Fibroblast of peridontal ligament (primary cell): ENCODE measurements around the gene GRM4.

Experiments used
- DNase-seq: peaks from one replicate; pipeline ENCODE4 v3.0.0-alpha.2; 2010; ENCODE audit errors: extremely low read depth

GRM4 gene

DNA sequence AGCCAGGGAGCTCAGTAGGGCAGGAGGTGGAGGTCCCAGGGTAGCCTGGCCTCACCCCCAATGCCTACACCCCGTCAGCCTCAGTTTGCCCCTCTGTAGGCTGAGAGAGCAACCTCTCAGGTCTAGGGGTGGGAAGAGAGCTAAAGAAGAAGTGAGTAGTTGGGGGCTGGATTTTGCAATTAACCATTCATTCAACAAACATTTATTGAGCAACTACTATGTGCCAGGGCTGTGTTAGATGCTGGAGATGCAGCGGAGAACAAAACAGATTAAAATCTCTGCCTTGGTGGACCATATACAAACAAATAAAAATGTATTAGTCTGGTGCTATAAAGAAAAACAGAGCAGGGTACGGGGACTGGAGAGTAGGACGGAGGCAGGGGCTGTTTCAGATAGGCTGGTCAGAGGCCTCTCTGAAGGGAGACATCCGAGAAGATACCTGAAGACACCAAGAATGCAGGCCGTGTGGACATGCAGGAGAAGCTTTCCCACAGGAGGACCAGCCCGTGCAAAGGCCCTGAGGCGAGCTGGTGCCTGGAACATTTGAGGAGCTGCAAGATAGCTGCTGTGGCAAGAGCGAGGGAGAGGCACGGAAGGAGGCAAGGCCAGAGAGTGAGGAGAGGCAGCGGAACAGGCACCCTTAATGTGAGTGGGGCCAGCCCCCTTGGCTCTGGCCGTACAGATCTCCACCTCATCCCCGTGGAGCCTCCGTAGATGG, 60.3 kb downstream of the GRM4 start:
- no peak for DNase-seq

DNA sequence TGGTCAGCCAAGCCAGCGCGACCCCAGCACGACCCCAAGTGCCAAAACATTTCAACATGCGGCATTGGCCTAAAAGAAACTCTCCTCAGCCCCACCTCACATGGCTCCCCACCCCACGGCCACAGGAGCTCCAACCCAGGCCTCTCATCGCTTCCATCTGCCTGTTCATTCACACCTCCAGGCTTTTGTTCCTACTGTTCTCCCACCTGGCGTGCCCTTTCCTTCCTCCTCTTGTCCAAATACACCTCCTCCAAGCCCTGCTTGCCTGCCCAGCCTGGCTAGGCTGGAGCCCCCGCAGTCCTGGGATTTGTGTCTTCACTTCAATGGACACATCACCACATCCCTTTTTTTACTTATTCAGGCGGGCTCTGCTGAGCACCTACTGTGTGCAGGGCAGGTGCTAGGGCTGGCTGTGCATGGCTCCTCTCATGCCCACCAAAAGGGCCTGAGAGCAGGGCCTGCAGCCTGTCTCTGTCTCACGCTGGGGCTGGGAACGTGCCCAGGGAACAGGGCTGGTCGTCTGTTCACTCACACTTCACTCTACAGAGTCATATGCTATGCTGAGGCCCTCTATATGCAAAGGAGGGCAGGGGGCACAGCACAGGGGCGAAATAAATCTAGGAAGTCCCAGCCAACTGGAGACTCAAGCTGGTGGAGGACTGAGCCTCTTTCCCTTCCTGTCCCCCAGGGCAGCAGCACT, 61.1 kb downstream of the GRM4 start:
- DNase-seq = no peak

DNA sequence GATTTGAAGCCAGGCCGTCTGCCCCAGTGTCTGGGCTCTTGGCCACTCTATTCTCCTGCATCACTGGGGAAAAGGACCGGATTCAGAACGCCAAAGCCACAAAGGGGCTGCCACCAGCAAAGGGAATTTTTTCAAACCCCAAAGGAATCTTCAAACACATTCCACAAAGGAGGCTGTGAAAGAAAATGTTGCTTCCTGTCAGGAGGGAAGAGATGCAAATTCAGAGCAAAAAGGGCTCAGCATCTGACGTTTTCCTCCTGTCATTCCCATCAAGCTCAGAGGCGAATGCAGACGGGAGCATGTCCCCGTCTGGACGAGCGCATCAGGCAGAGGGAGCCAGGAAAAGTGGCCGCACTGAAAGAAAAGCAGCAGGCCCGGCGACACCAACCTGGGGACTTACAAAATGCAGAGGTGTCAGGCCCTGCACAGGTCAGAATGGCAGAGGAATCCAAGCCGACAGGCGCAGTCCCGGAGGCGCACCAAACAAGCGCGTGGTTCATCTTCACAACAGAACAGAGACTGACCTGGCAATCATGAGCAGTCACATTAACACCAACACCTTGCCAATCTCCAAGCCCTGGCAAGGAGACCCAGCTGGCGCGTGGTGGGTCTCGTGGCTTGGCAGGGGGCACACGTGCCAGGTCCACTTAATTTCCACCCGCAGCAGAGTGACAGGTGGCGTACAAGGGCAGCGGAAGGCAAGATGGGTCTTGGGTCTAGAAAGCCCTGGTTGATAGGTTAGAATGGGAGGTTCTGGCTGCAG, 62.8 kb downstream of the GRM4 start:
- no peak for DNase-seq

DNA sequence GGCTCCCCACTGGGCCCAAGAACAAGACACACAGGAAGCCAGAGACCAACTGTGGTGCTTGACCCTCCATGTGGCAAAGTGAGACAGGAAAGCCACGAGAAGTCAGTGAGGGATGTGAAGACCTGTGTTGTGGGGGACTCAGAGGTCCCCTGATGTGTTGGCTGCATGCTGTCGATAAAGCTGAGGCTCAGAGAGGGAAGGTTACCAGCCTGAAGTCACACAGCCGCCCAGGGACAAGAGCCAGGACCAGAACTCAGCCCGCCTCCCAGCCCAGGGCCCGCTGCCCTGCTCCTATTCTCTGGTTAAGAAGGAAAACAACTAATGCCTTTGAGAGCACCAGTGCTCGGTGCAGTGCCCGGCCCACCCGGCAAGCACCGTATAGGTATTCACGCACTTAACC, 63.5 kb downstream of the GRM4 start:
- no peak for DNase-seq

DNA sequence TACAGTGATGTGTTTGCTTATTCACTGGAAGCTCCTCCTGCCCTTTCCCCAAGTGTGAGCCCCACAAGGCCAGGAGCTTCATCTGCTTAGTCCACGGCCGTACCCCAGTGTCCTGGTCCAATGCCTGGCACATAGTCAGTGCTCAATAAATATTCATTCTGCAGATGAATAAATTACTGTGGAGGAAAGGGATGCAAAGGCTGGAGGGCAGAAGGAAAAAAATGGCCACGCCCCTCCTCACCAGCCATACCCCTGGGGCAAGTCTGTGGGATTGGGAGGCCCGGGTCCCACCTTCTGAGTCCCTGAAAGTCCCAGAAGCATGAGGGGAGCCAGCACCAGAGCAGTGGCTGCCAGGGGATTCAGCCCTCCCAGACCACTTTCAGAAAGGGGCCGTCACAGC, 65.5 kb downstream of the GRM4 start:
- no peak for DNase-seq

DNA sequence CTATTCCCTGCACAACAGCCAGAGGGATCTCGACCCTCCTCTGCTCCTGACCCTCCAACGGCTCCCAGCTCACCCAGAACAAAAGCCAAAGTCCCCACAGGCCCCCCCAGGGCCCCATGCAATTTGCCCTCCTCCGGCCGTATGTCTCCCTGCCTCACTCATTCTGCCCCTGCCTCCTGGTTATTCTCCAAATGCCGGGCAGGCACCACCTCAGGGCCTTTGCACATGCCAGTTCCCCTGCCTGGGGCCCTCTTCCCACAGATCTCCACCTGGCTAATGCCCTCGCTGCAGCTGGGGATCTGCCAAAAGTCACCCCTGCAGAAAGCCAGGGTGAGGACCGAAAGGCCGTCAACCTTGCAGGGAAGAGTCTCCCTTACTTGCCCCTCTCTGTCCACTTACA, 66.0 kb downstream of the GRM4 start:
- DNase-seq = no peak

DNA sequence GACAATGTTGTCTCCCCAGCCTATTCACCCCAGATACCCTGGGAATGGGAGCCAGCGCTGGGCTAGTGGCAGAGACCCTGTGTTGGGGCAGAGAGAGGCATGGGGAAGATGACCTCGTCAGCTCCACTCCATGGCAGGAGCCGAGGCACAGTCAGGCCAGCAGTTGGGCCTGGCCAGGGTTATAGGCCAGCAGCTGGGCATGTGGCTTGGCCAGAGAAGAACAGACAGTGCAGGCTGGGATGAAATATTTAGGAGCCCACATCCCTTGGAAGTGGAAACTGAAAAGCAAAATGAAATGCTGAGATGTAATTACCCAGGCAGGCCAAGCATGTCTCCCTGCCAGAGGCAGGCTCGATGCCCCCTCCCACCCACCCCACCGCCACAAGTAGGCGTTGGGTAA, 70.0 kb downstream of the GRM4 start:
- no peak for DNase-seq

DNA sequence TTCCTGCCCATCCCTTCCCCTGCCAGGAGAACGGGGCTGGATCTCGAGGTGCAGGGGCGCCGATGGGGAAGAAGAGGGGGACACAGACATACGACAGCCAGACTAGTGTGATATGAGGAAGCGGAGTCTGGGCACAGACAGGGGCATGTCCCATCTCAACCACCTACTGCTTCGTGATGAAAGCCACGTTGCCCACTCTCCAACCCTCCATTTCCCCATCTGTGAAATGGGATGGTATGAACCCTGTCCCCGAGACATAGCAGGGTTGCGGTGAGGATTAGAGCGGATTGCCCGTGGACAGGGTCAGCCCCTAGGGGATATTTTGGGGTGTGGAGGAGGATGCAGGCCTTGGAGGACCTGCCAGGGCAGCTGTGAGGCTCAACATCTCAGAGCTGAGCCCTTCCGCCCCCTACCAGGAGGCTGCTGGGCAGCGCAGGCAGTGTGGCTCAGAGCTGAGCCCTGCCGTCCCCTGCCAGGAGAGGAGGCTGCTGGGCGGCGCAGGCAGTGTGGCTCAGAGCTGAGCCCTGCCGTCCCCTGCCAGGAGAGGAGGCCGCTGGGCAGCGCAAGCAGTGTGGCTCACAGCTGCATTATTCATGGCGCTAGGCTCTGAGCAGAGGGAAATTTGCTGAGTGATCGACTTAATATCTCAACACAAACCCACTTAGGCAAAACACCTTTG, 71.7 kb downstream of the GRM4 start:
- DNase-seq = no peak

DNA sequence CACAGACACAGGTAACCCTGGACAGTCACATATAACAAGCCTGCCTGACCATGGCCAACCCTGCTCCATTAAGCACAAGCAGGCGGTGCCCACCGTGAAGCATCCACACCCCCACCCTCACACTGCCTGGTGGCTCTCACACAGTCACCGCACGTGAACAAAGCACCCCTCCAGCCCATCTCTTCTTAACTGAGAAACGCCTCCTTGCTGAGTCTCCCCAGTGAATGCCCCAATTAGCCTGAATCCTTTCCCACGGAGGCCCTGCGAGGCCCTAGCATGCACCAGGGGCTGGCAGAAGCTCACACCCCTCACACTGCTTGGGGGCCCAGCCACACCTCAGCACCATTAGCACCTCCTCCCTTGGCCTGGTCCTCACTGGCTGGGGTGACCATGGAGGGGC, 72.3 kb downstream of the GRM4 start:
- DNase-seq = no peak

DNA sequence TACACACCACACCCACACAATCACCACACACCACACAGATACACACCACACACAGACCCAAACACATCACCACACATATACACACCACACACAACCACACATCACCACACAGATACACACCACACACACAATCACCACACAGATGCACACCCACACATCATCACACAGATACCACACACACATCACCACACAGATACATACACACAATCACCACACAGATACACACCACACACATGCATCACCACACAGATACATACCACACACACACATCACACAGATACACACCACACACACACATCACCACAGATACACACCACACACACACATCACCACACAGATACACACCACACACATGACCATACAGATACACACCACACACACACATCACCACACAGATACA, 73.2 kb downstream of the GRM4 start:
- no peak for DNase-seq

DNA sequence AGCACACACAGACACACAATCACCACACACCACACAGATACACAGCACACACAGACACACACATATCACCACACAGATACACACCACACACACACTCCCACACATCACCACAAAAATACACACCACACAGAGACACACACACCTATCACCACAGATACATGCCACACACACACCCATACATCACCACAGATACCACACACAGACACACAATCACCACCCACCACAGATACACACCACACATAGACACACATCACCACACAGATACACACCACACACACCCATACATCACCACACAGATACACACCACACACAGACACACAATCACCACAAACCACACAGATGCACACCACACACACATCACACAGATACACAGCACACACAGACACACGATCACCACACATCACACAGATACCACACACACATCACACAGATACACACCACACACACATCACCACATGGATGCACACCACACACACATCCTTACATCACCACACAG, 74.0 kb downstream of the GRM4 start:
- DNase-seq = no peak

DNA sequence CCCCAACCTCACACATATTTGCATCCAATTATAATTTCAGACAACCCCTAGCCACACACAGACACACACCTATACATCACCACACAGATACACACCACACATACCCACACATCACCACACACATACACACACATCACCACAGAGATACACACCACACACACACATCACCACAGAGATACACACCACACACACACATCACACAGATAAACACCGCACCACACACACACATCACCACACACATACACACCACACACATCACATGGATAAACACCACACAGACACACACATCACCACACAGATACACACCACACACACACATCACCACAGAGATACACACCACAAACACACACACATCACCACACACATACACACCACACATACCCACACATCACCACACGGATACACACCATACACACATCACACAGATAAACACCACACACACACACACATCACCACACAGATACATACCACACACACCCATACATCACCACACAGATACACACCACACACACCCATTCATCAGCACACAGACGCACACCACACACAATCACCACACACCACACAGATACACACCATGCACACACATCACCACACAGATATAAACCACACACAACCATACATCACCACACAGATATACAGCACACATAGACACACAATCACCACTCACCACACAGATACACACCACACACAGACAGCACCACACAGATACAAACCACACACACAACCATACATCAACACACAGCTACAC, 74.6 kb downstream of the GRM4 start:
- no peak for DNase-seq

DNA sequence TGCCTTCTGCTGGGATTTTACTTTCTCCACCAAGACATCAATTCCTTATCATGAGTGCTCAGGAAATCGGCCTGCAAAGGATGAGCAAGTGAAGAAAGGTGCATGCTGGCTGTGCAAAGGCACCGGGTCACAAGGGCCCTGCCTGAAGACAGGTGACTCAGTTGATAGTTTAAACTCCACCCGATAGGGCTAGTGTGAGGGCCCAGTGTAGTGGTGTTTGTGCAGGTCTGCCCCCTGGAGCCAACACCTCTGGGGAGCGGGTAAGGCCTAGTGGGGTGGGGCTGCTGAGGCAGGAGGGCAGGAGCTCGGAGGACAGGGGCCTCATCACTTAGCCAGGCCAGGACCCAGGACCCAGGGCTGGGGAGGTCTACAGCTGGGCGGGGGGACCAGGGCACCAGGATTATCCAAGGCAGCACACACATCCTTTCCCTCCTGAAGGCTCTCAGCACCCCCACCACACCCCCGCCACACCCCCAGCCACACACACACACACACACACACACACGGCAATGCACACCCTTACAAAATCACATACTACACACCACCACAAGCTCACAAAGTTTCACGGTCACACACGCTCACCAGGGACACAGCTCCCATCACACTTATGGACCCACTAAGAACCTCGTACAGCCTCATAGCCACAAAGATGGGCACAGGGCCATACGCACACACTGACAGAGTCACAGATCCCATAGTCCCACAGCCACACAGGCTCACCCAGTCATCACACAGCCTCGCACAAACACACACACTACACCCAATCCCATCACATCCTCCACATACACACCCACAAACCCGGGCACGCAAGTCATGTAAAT, 75.4 kb downstream of the GRM4 start:
- no peak for DNase-seq

DNA sequence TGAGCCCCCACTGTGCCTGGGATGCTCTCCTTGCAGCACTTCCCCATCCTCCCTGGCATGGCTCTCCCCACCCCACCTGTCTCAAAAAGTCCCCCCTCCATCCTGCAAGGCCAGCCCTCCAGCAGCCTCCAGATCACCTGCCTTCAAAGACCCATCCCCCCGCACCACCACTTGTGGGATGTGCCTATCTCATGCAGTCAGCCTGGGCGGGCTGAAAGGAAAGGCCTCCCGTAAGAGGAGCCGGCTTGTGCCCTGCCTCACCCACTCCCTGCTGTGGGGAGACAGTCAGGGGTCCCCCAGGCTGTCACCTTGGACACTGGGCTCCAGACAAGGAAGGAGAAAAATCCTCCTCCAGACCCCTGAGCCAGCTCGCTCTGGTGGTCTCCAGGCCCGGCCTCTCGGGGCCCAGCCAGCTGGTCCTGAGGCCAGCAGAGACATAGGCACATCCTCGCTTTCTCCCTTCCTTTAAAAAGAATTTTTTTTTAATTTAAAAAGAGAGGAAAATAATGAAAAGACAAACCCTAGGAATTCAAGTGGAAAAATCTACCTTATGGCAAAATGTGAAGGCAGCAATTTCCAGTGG, 77.3 kb downstream of the GRM4 start:
- DNase-seq = no peak

DNA sequence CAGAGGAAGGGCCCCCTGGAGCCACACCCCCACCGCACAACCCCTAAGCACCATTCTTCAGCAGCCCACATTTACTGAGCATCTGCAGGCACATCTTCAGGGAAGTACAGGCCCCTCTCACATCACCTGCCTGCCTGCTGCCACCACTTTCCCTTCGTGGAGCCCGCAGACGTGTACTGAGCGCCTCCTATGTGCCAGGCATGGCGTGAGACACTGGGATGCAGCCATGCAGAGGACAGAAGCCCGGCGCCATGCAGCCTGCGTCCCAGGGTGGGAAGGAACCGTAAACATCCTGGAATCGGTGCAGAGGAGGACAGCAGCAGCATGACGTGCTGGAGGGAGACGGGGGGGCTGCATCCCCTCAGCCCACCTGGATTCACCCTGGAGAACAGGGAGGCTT, 78.1 kb downstream of the GRM4 start:
- no peak for DNase-seq

DNA sequence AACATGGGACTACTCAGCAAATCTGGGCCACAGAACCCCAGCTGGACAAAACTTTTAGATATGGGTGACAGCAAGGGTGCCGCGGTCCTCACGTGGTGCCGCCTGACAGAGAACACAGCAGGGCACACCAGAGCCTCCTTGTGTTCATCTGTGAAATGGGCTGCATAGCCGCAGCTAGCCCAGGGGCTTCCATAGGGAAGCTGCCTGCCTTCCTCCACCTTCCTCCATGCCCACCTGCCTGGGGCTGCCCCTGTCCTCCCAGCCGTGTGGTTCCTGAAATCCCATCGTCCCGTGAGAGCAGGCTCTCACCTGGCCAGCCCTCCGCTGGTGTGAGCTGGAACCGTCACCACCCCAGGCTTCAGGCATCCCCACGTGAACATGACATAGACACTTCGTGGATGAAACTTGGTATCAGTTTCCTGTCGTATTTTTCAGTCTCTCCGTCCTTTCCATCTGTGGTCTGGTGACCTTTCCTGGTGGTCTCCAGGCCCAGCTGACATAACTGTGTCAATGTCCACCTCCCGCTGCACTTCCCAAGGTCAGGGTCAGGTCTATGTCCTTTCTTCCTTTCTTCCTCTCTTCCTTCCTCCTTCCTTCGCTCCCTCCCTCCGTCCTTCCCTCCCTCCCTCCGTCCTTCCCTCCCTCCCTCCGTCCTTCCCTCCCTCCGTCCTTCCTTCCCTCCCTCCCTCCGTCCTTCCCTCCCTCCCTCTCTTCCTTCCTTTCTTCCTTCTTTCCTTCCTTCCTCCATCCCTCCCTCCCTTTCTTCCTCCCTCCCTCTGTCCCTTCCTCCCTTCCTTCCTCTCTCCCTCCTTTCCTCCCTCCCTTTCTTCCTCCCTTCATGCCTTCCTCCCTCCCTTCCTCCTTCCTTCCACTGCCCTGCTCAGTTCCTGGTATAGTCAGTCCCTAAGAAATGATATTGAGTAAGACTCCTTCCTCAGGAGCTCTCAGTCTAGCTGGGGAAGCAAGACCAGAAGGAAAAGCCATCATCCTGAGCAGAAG, 78.8 kb downstream of the GRM4 start:
- no peak for DNase-seq

DNA sequence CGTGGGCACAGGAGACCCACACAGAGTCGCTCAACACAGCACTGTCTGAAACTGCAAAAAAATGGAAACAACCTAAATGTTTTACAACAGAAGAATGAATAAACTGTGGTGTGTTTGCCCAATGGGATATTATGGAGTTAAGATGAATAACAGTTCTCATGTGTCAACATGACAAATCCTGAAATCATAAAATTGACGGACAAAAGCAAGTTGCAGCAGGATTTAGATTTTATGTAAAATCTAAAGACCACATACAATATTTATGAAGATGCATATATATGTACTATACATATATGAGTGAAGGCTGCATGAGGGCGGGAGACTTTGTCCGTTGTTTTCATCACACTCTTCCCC, 79.7 kb downstream of the GRM4 start:
- no peak for DNase-seq

DNA sequence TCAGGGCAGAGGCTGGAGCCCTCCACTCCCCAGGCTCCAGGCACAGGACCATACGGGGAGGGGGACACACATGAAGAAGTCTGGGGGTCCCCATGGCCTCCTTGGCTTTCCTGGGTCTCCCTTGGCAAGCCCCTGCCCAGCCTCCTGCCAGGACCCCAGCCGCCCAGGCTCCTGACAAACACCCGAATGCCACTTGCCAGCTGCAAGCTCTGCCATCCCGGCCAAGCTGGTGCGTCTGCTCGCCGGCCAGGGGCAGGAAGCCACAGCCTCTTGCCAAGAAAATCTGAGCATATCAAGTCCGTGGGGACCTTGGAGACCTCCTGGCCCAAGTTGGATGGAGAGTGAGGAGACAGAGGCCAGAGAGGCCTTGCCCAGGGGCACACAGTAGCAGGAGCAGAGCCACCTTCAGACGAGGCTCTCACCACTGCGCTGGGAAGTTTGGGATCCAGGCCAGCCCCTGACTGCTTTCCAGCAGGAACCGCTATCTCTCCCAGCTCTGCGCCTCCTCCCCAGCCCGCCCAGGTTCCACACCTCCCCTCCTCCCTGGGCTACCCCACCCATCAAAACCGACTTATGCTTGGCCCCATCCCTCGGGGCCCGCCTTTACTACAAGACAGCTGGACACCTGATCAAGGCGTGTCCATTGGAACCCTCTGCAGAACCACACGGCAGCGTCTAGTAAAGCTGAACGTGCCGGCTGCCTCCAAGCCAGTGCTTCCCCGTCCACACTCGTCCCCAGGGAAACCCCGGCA, 80.2 kb downstream of the GRM4 start:
- DNase-seq = no peak
